AG08395 (cell line): ENCODE results near the gene TLN1.

Experiments
- DNase-seq: peaks from one replicate; pipeline ENCODE4 v3.0.0; 2012; ENCODE audit warnings: mixed read lengths, low spot score

The TLN1 gene

GRCh38 chr9:35661756-35662350 lies 70.1 kb downstream of the TLN1 start:
- no peak for DNase-seq

GRCh38 chr9:35660966-35661415 lies 71.0 kb downstream of the TLN1 start:
- no peak for DNase-seq

DNA sequence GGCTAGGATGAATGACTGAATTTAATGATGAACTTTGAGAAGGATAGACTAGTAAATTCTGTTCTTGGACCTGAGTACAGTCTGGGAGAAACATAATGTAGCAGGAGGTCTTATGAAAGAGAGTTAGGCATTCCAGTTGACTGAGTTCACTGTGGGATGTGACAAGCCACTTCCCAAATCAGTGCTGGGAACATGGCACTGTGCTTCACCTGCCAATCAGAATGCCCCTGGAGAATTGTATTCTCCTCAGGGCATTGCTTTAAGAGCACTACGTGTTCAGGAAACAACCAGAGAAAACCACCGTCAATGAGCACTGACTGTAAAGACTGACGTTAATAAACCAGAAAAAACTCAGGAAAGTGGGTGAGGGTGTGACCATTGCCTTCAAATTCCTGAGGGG lies 72.7 kb downstream of the TLN1 start:
- DNase-seq: peak; percentile 42

DNA sequence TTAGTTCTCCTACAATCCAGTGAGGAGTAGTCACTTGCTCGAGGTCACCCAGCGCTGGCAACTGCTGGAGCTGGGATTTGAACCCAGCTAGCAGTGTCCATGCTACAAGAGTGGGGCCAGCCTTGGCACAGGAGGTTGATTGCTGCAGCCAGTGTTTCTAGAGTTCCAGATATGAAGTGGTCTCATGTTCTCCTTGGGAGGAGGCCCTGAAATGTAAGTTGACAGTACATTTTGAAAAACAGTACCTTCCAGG lies 73.1 kb downstream of the TLN1 start:
- DNase-seq: peak; percentile 39

DNA sequence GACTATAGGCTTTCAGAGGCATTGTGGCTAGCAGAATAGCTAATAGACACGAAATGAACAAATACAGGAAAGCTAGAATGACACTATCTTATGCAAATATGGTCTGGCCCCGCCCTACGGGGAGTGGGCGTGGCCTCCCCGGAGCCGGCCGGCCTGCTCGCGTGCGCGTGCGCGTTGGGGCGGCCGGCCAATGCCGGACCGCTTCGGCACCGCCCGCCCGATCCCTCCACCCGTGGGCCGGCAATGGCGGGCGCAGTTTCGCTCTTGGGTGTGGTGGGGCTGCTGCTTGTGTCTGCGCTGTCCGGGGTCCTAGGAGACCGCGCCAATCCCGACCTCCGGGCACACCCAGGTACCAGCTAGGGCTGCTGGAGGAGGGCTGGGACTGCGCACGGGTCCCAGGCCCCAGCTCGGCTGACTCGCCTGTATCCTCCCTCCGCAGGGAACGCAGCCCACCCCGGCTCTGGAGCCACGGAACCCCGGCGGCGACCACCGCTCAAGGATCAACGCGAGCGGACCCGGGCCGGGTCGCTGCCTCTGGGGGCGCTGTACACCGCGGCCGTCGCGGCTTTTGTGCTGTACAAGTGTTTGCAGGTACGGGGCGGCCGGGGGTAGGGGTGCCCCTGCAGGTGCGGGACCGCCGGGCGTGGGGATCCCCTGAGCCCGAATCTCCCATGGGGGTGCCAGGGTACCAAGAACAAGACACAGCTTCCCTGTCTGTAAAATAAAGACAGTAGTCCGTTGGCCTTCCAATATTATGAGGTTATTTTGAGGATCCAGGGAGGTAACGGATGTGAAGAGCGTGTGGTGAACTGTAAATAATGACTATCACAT lies 73.6 kb downstream of the TLN1 start, which contains the start of gene CCDC107:
TSS of gene CCDC107 (plus strand) at position 156 of the 831 bp plus-strand sequence. CDS start at position 244, 88 bp downstream.
- peak; percentile 98 for DNase-seq

DNA sequence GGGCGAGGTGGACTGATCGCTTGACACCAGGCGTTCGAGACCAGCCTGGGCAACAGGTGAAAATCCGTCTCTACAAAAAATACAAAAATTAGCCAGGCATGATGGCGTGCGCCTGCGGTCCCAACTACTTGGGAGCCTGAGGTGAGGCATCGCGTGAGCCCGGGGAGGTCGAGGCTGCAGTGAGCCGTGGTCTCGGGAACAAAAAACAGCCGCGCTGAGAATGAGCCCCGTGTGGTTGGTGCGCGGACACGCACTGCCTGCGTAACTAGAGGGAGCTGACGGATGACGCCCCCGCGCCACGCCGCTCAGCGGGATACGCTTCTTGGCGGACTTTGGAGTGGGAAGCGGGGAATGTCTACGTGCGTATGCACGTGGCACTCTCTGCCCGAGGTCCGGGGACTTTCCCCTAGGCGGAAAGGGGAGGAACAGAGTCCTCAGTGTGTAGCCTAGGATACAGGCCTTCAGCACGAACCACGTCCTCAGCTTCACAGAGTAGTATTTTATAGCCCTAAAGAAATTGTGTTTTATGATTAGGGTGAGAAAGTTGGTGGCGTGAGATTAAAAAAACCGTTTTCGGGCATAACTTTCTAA lies 74.4 kb downstream of the TLN1 start, which contains the start of gene RMRP:
TSS of gene RMRP (minus strand) at position 474 of the 591 bp plus-strand sequence.
- peak; percentile 95 for DNase-seq

- DNase-seq: no peak
Measured at GRCh38 chr9:35656831-35657545, 75.0 kb downstream of the TLN1 start.

DNA sequence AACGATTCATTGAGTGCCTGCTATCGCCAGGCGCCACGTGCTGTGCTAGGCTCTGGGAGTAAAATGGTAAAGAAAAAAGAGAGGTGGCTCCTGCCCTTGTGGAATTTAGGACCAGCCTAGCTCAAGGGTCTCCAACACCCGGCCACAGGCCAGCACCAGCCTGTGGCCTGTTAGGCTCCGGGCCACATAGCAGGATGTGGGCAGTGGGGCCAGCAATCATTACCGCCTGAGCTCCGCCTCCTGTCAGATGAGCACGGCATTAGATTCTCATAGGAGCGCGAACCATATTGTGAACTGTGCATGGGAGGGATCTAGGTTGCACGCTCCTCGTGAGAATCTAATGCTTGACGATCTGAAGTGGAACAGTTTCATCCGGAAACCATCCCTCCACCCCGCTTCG lies 75.6 kb downstream of the TLN1 start:
- DNase-seq: no peak

GRCh38 chr9:35653611-35654010 lies 78.4 kb downstream of the TLN1 start:
- DNase-seq: no peak

DNA sequence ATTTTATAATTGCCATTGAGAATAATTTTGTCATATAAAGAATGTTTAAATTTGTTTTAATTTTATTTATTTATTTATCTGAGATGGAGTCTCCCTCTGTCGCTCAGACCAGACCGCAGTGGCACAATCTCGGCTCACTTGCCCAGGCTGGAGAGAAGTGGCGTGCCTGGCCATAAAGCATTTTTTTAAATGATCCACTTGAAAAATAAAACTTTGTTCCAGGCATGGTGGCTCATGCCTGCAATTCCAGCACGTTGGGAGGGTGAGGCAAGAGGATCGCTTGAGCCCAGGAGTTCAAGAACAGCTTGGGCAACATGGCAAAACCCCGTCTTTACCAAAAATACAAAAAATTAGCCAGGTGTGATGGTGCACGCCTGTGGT lies 79.2 kb downstream of the TLN1 start:
- DNase-seq: no peak

- DNase-seq: no peak
Measured at GRCh38 chr9:35651956-35652828, 79.8 kb downstream of the TLN1 start.

DNA sequence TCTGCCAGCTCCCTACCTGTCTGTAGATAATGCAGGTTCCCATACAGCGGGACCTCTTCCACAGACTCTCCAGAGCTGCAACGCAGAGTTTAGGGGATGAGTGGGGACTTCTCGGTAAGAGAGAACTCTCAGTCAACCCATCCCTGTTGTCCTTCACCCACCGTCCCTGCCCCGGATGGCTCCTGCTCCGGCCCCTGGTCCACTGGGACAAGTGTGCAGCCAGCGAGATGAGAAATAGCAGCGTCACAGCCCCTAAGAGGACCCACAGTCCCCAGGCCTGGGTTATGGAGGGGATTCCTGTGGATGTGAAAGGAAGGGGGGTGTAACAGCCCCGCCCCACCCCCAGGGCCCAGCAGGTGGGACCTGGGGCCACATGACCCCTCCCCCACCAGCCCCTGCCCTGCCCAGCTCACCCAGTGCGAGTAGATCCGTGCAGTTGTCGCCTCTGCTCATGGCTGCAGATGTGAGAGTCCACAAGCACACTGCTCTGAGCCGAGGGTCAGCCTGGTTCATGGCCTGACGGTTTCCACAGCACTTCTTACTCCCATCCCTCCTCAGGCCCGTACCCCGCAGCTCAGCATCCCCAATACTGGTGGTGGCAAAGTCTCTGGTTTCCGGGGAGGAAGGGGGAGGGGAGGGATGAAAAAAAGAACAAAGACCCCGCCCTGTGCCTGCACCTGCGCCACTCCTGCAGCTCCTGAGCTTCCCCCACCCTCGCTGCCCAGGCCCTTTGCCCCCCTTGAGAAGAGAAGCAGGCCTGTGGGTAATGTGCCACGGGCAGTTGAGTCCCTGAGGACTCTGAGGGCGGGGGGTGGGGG lies 81.4 kb downstream of the TLN1 start, which contains the start of gene SIT1:
TSS of gene SIT1 (minus strand) at position 591 of the 818 bp plus-strand sequence. CDS start at position 513, 78 bp downstream.
- no peak for DNase-seq

DNA sequence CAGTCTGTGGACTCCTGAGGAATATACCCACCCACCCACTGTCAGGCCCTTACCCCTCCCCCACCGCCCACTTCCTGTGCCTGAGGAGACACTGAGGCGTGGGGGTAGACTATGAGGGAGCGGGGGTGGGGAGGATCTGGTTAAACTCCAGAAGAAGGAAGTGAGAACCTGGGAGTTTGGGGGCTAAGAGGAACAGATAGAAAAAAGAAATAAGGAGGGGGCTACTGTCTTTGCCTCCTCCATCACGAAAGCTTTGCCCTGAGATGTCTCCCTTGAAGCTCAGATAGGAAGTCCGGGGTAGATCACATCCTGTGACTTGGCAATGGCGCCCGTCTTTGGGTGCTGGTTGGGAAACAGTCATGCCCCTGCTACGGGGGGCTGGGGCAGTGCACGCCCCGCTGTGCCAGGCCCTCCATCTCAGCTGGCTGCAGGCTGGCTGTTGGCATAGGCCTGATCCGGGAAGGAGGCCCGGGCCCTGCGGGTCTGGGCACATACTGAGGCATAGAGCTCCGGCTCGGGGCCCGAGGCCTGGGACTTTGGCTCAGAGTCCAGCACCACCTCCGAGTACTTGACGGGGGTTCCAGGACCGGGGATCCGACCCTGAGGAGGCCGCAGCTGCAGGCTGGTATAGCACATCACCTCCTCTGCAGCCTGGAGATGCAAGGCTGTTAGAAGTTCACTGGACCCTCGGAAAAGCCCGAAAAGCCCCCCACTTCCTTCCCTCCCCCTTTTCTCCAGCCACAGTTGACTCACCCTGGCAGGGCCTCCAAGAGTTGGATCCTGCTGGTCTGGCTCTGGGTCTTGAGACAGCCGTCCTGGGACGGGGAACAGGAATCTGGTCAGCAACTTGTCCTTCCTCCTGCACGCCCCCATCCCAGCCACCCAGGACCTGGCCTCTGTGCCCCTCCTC lies 82.3 kb downstream of the TLN1 start:
- DNase-seq: no peak
